Measurements from ENCODE around the gene KLRC3.

DNA sequence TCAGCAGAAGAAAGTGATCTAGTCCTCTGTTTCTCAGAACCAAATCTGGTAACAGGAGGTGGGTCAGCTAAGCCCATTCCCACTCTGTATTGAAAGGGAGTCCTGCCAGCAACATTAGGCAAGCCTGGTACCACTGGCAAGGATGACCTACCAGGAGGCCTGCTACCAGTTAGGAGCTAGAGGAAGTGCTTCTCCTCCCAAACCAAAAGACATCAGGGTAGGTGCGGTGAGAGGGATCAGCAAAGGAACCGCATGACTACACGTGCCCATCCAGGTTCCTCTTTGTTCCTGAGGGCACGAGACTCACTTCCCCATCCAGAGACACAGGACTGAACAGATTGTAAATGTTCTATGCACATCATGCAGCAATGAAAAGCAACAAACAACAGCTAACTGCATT lies 13.7 kb downstream of the KLRC3 start:
- TF ChIP-seq, protein P1, sequence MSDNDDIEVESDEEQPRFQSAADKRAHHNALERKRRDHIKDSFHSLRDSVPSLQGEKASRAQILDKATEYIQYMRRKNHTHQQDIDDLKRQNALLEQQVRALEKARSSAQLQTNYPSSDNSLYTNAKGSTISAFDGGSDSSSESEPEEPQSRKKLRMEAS (CRISPR knock-in tag; IDR thresholded peaks at IDR 0.05) = no peak
- TF ChIP-seq NR2C2 (CRISPR knock-in tag; IDR thresholded peaks at IDR 0.05) = no peak
- TF ChIP-seq, protein P2, sequence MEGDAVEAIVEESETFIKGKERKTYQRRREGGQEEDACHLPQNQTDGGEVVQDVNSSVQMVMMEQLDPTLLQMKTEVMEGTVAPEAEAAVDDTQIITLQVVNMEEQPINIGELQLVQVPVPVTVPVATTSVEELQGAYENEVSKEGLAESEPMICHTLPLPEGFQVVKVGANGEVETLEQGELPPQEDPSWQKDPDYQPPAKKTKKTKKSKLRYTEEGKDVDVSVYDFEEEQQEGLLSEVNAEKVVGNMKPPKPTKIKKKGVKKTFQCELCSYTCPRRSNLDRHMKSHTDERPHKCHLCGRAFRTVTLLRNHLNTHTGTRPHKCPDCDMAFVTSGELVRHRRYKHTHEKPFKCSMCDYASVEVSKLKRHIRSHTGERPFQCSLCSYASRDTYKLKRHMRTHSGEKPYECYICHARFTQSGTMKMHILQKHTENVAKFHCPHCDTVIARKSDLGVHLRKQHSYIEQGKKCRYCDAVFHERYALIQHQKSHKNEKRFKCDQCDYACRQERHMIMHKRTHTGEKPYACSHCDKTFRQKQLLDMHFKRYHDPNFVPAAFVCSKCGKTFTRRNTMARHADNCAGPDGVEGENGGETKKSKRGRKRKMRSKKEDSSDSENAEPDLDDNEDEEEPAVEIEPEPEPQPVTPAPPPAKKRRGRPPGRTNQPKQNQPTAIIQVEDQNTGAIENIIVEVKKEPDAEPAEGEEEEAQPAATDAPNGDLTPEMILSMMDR (IDR thresholded peaks at IDR 0.05) = no peak
- no peak for TF ChIP-seq ZNF219 (CRISPR knock-in tag; IDR thresholded peaks at IDR 0.05; ENCODE audit: borderline replicate concordance)
- TF ChIP-seq ZNF423 (CRISPR knock-in tag; IDR thresholded peaks at IDR 0.05) = no peak
- TF ChIP-seq, protein P3, sequence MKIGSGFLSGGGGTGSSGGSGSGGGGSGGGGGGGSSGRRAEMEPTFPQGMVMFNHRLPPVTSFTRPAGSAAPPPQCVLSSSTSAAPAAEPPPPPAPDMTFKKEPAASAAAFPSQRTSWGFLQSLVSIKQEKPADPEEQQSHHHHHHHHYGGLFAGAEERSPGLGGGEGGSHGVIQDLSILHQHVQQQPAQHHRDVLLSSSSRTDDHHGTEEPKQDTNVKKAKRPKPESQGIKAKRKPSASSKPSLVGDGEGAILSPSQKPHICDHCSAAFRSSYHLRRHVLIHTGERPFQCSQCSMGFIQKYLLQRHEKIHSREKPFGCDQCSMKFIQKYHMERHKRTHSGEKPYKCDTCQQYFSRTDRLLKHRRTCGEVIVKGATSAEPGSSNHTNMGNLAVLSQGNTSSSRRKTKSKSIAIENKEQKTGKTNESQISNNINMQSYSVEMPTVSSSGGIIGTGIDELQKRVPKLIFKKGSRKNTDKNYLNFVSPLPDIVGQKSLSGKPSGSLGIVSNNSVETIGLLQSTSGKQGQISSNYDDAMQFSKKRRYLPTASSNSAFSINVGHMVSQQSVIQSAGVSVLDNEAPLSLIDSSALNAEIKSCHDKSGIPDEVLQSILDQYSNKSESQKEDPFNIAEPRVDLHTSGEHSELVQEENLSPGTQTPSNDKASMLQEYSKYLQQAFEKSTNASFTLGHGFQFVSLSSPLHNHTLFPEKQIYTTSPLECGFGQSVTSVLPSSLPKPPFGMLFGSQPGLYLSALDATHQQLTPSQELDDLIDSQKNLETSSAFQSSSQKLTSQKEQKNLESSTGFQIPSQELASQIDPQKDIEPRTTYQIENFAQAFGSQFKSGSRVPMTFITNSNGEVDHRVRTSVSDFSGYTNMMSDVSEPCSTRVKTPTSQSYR (CRISPR knock-in tag; IDR thresholded peaks at IDR 0.05) = no peak
- TF ChIP-seq, protein P4, sequence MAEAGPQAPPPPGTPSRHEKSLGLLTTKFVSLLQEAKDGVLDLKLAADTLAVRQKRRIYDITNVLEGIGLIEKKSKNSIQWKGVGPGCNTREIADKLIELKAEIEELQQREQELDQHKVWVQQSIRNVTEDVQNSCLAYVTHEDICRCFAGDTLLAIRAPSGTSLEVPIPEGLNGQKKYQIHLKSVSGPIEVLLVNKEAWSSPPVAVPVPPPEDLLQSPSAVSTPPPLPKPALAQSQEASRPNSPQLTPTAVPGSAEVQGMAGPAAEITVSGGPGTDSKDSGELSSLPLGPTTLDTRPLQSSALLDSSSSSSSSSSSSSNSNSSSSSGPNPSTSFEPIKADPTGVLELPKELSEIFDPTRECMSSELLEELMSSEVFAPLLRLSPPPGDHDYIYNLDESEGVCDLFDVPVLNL (CRISPR knock-in tag; IDR thresholded peaks at IDR 0.05; ENCODE audit: borderline replicate concordance, low read depth) = no peak

All from WTC11 (cell line).